ENCODE data around the gene ERG.

The ERG gene

GRCh38 chr21:38533887-38534286 lies 35.6 kb upstream of the ERG start:
- H3K27me3 ChIP-seq (replicated peaks; ENCODE audit: control insufficient read depth, insufficient read depth, low read length), result no peaks in the 10 kb centered on the region
- no peak overlapping the region for H3K4me3 ChIP-seq (replicated peaks; ENCODE audit: low read depth, low read length)
- DNase-seq (ENCODE audit: extremely low read depth, insufficient read length), result no peak
- no peak for TF ChIP-seq CTCF (IDR thresholded peaks at IDR 0.05; ENCODE audit: insufficient read depth, low read length, poor library complexity, severe bottlenecking)
- H3K36me3 ChIP-seq (ENCODE audit: control insufficient read depth, insufficient read depth, low read length), result no peaks in the 10 kb centered on the region

GRCh38 chr21:38531591-38531990 lies 33.3 kb upstream of the ERG start:
- Histone ChIP-seq H3K36me3 (ENCODE audit: control insufficient read depth, insufficient read depth, low read length) (no peaks in the 10 kb centered on the region), H3K4me3 (replicated peaks; ENCODE audit: low read depth, low read length) (no peak overlapping the region), H3K27me3 (replicated peaks; ENCODE audit: control insufficient read depth, insufficient read depth, low read length) (no peaks in the 10 kb centered on the region)
- no peak for TF ChIP-seq CTCF (IDR thresholded peaks at IDR 0.05; ENCODE audit: insufficient read depth, low read length, poor library complexity, severe bottlenecking)
- no peak for DNase-seq (ENCODE audit: extremely low read depth, insufficient read length)

- no peak for DNase-seq (ENCODE audit: extremely low read depth, insufficient read length)
- TF ChIP-seq CTCF (IDR thresholded peaks at IDR 0.05; ENCODE audit: insufficient read depth, low read length, poor library complexity, severe bottlenecking), result no peak
- Histone ChIP-seq H3K4me3 (replicated peaks; ENCODE audit: low read depth, low read length) (no peak overlapping the region), H3K27me3 (replicated peaks; ENCODE audit: control insufficient read depth, insufficient read depth, low read length) (no peaks in the 10 kb centered on the region), H3K36me3 (ENCODE audit: control insufficient read depth, insufficient read depth, low read length) (no peaks in the 10 kb centered on the region)
Measured at GRCh38 chr21:38531039-38531541, 32.8 kb upstream of the ERG start.

- no peaks in the 10 kb centered on the region for H3K27me3 ChIP-seq (replicated peaks; ENCODE audit: control insufficient read depth, insufficient read depth, low read length)
- no peak for TF ChIP-seq CTCF (IDR thresholded peaks at IDR 0.05; ENCODE audit: insufficient read depth, low read length, poor library complexity, severe bottlenecking)
- no peak for DNase-seq (ENCODE audit: extremely low read depth, insufficient read length)
- H3K4me3 ChIP-seq (replicated peaks; ENCODE audit: low read depth, low read length), result no peak overlapping the region
- H3K36me3 ChIP-seq (ENCODE audit: control insufficient read depth, insufficient read depth, low read length), result no peaks in the 10 kb centered on the region
Measured at GRCh38 chr21:38527737-38528136, 29.5 kb upstream of the ERG start.

GRCh38 chr21:38525454-38525853 lies 27.2 kb upstream of the ERG start:
- Histone ChIP-seq H3K27me3 (replicated peaks; ENCODE audit: control insufficient read depth, insufficient read depth, low read length) (no peaks in the 10 kb centered on the region), H3K36me3 (ENCODE audit: control insufficient read depth, insufficient read depth, low read length) (no peaks in the 10 kb centered on the region)
- TF ChIP-seq CTCF (IDR thresholded peaks at IDR 0.05; ENCODE audit: insufficient read depth, low read length, poor library complexity, severe bottlenecking), result no peak

More at GRCh38 chr21:38525454-38525853, 27.2 kb upstream of the ERG start:
- DNase-seq (ENCODE audit: extremely low read depth, insufficient read length), result no peak
- no peak overlapping the region for H3K4me3 ChIP-seq (replicated peaks; ENCODE audit: low read depth, low read length)

Data from GM06990 (cell line).